ENCODE results near the gene OR5K1. TPM values are rescaled to one million over a fixed set of nuclear protein-coding genes. Genes with fewer than 3 reads are reported as not detected.

The OR5K1 gene
- polyA plus RNA-seq, result not detected in 2 replicates
- not detected in 2 replicates for polyA minus RNA-seq

GRCh38 chr3:98462901-98463300 is at the start of gene OR5K1:
TSS of gene OR5K1 (plus strand) at chr3:98463201. CDS start at chr3:98469577, 6,376 bp downstream.
- peaks cover 3% of the 10 kb centered on the region for H3K9me3 ChIP-seq (ENCODE audit: low read length)
- H3K36me3 ChIP-seq (ENCODE audit: insufficient read depth, low read length), result no peaks in the 10 kb centered on the region
- no peaks in the 10 kb centered on the region for H3K79me2 ChIP-seq (replicated peaks; ENCODE audit: insufficient read depth, low read length)
- H3K4me2 ChIP-seq (ENCODE audit: low read length), result no peak within 1 kb of the TSS
- no peaks in the 10 kb centered on the region for H3K27me3 ChIP-seq (ENCODE audit: insufficient read depth, low read depth, low read length)
- H3K27ac ChIP-seq (ENCODE audit: low read length), result no peak within 1 kb of the TSS
- no peaks in the 10 kb centered on the region for H3K9me2 ChIP-seq (ENCODE audit: insufficient read depth, low read length)
- no peak within 1 kb of the TSS for H3K9ac ChIP-seq (ENCODE audit: low read length)
- TF ChIP-seq SMC3 (conservative IDR thresholded peaks at IDR 0.05; ENCODE audit: poor library complexity), result no peak
- no peak for TF ChIP-seq REST (IDR thresholded peaks at IDR 0.05; ENCODE audit: borderline replicate concordance)
- H3K4me3 ChIP-seq (ENCODE audit: low read length), result no peak within 1 kb of the TSS
- no peaks in the 10 kb centered on the region for H4K20me1 ChIP-seq (ENCODE audit: insufficient read depth)
- no peaks in the 10 kb centered on the region for H3F3A ChIP-seq (ENCODE audit: insufficient read depth, low read length, poor library complexity, severe bottlenecking)
- no peak within 1 kb of the TSS for H2AFZ ChIP-seq (ENCODE audit: low read depth, low read length)

- Histone ChIP-seq H3K27ac (ENCODE audit: low read length) (no peak overlapping the region), H3K9me3 (ENCODE audit: low read length) (no peaks in the 10 kb centered on the region), H3K9me2 (ENCODE audit: insufficient read depth, low read length) (no peaks in the 10 kb centered on the region), H3K4me2 (ENCODE audit: low read length) (no peak overlapping the region), H3K9ac (ENCODE audit: low read length) (no peak overlapping the region), H3F3A (ENCODE audit: insufficient read depth, low read length, poor library complexity, severe bottlenecking) (no peaks in the 10 kb centered on the region), H3K36me3 (ENCODE audit: insufficient read depth, low read length) (no peaks in the 10 kb centered on the region), H2AFZ (ENCODE audit: low read depth, low read length) (no peak overlapping the region), H3K4me3 (ENCODE audit: low read length) (no peak overlapping the region), H3K27me3 (ENCODE audit: insufficient read depth, low read depth, low read length) (no peaks in the 10 kb centered on the region), H4K20me1 (ENCODE audit: insufficient read depth) (no peaks in the 10 kb centered on the region), H3K79me2 (replicated peaks; ENCODE audit: insufficient read depth, low read length) (no peaks in the 10 kb centered on the region)
- no peak for TF ChIP-seq TAF1 (IDR thresholded peaks at IDR 0.05; ENCODE audit: low read depth)
- TF ChIP-seq MXI1 (conservative IDR thresholded peaks at IDR 0.05; ENCODE audit: poor library complexity, severe bottlenecking), result no peak
- no peak for TF ChIP-seq EP300 (conservative IDR thresholded peaks at IDR 0.05; ENCODE audit: poor library complexity, severe bottlenecking)
Measured at GRCh38 chr3:98432575-98432974, 30.4 kb upstream of the OR5K1 start.

- Histone ChIP-seq H3K36me3 (ENCODE audit: insufficient read depth, low read length) (no peaks in the 10 kb centered on the region), H3K27ac (ENCODE audit: low read length) (no peak overlapping the region), H2AFZ (ENCODE audit: low read depth, low read length) (no peak overlapping the region), H3K4me2 (ENCODE audit: low read length) (no peak overlapping the region), H3K9me3 (ENCODE audit: low read length) (no peaks in the 10 kb centered on the region), H3K9me2 (ENCODE audit: insufficient read depth, low read length) (no peaks in the 10 kb centered on the region), H4K20me1 (ENCODE audit: insufficient read depth) (no peaks in the 10 kb centered on the region), H3K4me3 (ENCODE audit: low read length) (no peak overlapping the region), H3K79me2 (replicated peaks; ENCODE audit: insufficient read depth, low read length) (no peaks in the 10 kb centered on the region), H3K9ac (ENCODE audit: low read length) (no peak overlapping the region), H3K27me3 (ENCODE audit: insufficient read depth, low read depth, low read length) (no peaks in the 10 kb centered on the region), H3F3A (ENCODE audit: insufficient read depth, low read length, poor library complexity, severe bottlenecking) (no peaks in the 10 kb centered on the region)
- TF ChIP-seq EP300 (conservative IDR thresholded peaks at IDR 0.05; ENCODE audit: poor library complexity, severe bottlenecking) (no peak), TAF1 (IDR thresholded peaks at IDR 0.05; ENCODE audit: low read depth) (no peak), SMC3 (conservative IDR thresholded peaks at IDR 0.05; ENCODE audit: poor library complexity) (no peak), EZH2 (IDR thresholded peaks at IDR 0.05; ENCODE audit: borderline replicate concordance, insufficient read depth, low read length, poor library complexity, severe bottlenecking) (no peak), POLR2AphosphoS5 (IDR thresholded peaks at IDR 0.05) (no peak), RAD21 (conservative IDR thresholded peaks at IDR 0.05) (no peak), CTCF (IDR thresholded peaks at IDR 0.05; ENCODE audit: poor library complexity, severe bottlenecking) (no peak), MXI1 (conservative IDR thresholded peaks at IDR 0.05; ENCODE audit: poor library complexity, severe bottlenecking) (no peak), REST (IDR thresholded peaks at IDR 0.05; ENCODE audit: borderline replicate concordance) (no peak)
Measured at GRCh38 chr3:98433764-98434163, 29.2 kb upstream of the OR5K1 start.

Measured in neural cell (in vitro differentiated cells).